Skeletal muscle tissue (tissue), 4 donors: Measurements from ENCODE around the gene SPHK1. TPM values are rescaled to one million over a fixed set of nuclear protein-coding genes. Genes with fewer than 3 reads are reported as not detected.

Experiments used
- H3K27ac ChIP-seq: one replicate; pipeline ENCODE4 v1.7.0; 2013; ENCODE audit warnings: mild to moderate bottlenecking, low read depth, low read length, inconsistent platforms
- H3K27me3 ChIP-seq, 3 donors: one replicate each; pipeline ENCODE4 v1.7.0; 2013; ENCODE audit warnings: low read length in 3 of 3; ENCODE audit not compliant: control insufficient read depth in 3 of 3, insufficient read depth in 3 of 3
- H3K36me3 ChIP-seq, 3 donors: one replicate each; pipeline ENCODE4 v1.7.0; 2013; ENCODE audit warnings: low read length in 3 of 3; ENCODE audit not compliant: control insufficient read depth in 3 of 3, insufficient read depth in 3 of 3
- H3K4me1 ChIP-seq, 3 donors: one replicate each; pipeline ENCODE4 v1.7.0; 2013; ENCODE audit warnings: low read length in 3 of 3, mild to moderate bottlenecking in 3 of 3; ENCODE audit not compliant: control insufficient read depth in 3 of 3, insufficient read depth in 3 of 3
- H3K4me3 ChIP-seq, 3 donors: one replicate each; pipeline ENCODE4 v1.7.0; 2013; ENCODE audit warnings: low read length in 3 of 3
- H3K9ac ChIP-seq, 3 donors: one replicate each; pipeline ENCODE4 v1.7.0; 2013; ENCODE audit warnings: low read length in 3 of 3, mild to moderate bottlenecking in 3 of 3, moderate library complexity in 2 of 3, low read depth in 1 of 3
- H3K9me3 ChIP-seq, 3 donors: one replicate each; pipeline ENCODE4 v1.7.0; 2013; ENCODE audit warnings: low read length in 3 of 3; ENCODE audit not compliant: control insufficient read depth in 3 of 3
- total RNA-seq: library from RNA; depleted of rRNA; stranded (reverse); fragments of >200 nt; gene quantifications from one replicate; pipeline ENCODE4 v1.2.3, GENCODE V29; 2014
- donor health status: Osteomylitis.

SPHK1 gene
- total RNA-seq, 1 donor from 2014 or later, result 2.1 TPM

- Histone ChIP-seq H3K36me3 (no peaks in the 10 kb centered on the region), H3K9me3 (no peaks in the 10 kb centered on the region), H3K4me1 (peaks cover 54 to 65% (median 63%) of the 10 kb centered on the region in 3 donors), H3K4me3 (no peak overlapping the region), H3K27ac (no peak overlapping the region), H3K9ac (no peak overlapping the region), H3K27me3 (no peaks in the 10 kb centered on the region)
Measured at GRCh38 chr17:76417499-76418143, 33.2 kb downstream of the SPHK1 start.

- Histone ChIP-seq H3K27me3 (no peaks in the 10 kb centered on the region), H3K27ac (no peak overlapping the region), H3K4me3 (no peak overlapping the region), H3K9ac (peak overlapping the region in 2 of 3 donors; percentile 33 to 40), H3K4me1 (peaks cover 44 to 51% (median 51%) of the 10 kb centered on the region in 3 donors), H3K36me3 (no peaks in the 10 kb centered on the region), H3K9me3 (no peaks in the 10 kb centered on the region)
Measured at GRCh38 chr17:76419576-76420260, 35.3 kb downstream of the SPHK1 start.

GRCh38 chr17:76420356-76421043 lies 36.1 kb downstream of the SPHK1 start:
- Histone ChIP-seq H3K4me3 (no peak overlapping the region), H3K27ac (no peak overlapping the region), H3K9ac (peak overlapping the region in 1 of 3 donors; percentile 40), H3K36me3 (no peaks in the 10 kb centered on the region), H3K4me1 (peaks cover 39 to 43% (median 43%) of the 10 kb centered on the region in 3 donors), H3K9me3 (no peaks in the 10 kb centered on the region), H3K27me3 (no peaks in the 10 kb centered on the region)

- no peaks in the 10 kb centered on the region for H3K9me3 ChIP-seq
- no peaks in the 10 kb centered on the region for H3K27me3 ChIP-seq
- H3K4me1 ChIP-seq, result peaks cover 36 to 39% (median 38%) of the 10 kb centered on the region in 3 donors
- no peak overlapping the region for H3K27ac ChIP-seq
- no peak overlapping the region for H3K9ac ChIP-seq
- no peaks in the 10 kb centered on the region for H3K36me3 ChIP-seq
- no peak overlapping the region for H3K4me3 ChIP-seq
Measured at GRCh38 chr17:76421044-76421407, 36.6 kb downstream of the SPHK1 start.

- Histone ChIP-seq H3K27me3 (no peaks in the 10 kb centered on the region), H3K27ac (no peak overlapping the region), H3K4me1 (peaks cover 24 to 29% (median 26%) of the 10 kb centered on the region in 3 donors), H3K4me3 (no peak overlapping the region), H3K36me3 (no peaks in the 10 kb centered on the region), H3K9ac (no peak overlapping the region), H3K9me3 (no peaks in the 10 kb centered on the region)
Measured at GRCh38 chr17:76422406-76422805, 38.0 kb downstream of the SPHK1 start.

GRCh38 chr17:76422860-76423259 lies 38.5 kb downstream of the SPHK1 start:
- Histone ChIP-seq H3K4me1 (peaks cover 26 to 29% (median 27%) of the 10 kb centered on the region in 3 donors), H3K27me3 (no peaks in the 10 kb centered on the region)

GRCh38 chr17:76426853-76427252 lies 42.4 kb downstream of the SPHK1 start:
- Histone ChIP-seq H3K9me3 (no peaks in the 10 kb centered on the region), H3K4me3 (no peak overlapping the region), H3K9ac (no peak overlapping the region), H3K36me3 (no peaks in the 10 kb centered on the region), H3K27me3 (no peaks in the 10 kb centered on the region), H3K4me1 (peaks cover 12 to 35% (median 32%) of the 10 kb centered on the region in 3 donors), H3K27ac (no peak overlapping the region)

More at GRCh38 chr17:76422860-76423259, 38.5 kb downstream of the SPHK1 start:
- Histone ChIP-seq H3K9ac (no peak overlapping the region), H3K27ac (no peak overlapping the region), H3K9me3 (no peaks in the 10 kb centered on the region), H3K4me3 (no peak overlapping the region), H3K36me3 (no peaks in the 10 kb centered on the region)

- no peaks in the 10 kb centered on the region for H3K27me3 ChIP-seq
- H3K4me3 ChIP-seq, result no peak overlapping the region
- H3K9me3 ChIP-seq, result no peaks in the 10 kb centered on the region
- no peak overlapping the region for H3K27ac ChIP-seq
- no peak overlapping the region for H3K9ac ChIP-seq
- no peaks in the 10 kb centered on the region for H3K36me3 ChIP-seq
- peaks cover 16 to 44% (median 41%) of the 10 kb centered on the region in 3 donors for H3K4me1 ChIP-seq
Measured at GRCh38 chr17:76427501-76428231, 43.3 kb downstream of the SPHK1 start.

- H3K4me1 ChIP-seq, result peaks cover 16 to 47% (median 43%) of the 10 kb centered on the region in 3 donors
- H3K4me3 ChIP-seq, result no peak overlapping the region
- H3K27ac ChIP-seq, result no peak overlapping the region
- H3K9ac ChIP-seq, result no peak overlapping the region
- no peaks in the 10 kb centered on the region for H3K36me3 ChIP-seq
- no peaks in the 10 kb centered on the region for H3K9me3 ChIP-seq
- no peaks in the 10 kb centered on the region for H3K27me3 ChIP-seq
Measured at GRCh38 chr17:76428511-76428910, 44.1 kb downstream of the SPHK1 start.
